Epithelial cell of esophagus (primary cell): ENCODE data around the gene NAA25.
"Not testable (repeated sequence)": the region's sequence is repeated elsewhere in the genome, so short reads cannot be mapped to it uniquely, and the experiment has no call there.

Source experiments
- DNase-seq: peaks from one replicate; pipeline ENCODE4 v3.0.0; 2010; ENCODE audit warnings: low read depth
- H3K4me3 ChIP-seq: 2 replicates; pipeline ENCODE4 v1.5.1; 2011; ENCODE audit warnings: mild to moderate bottlenecking, low read length, control low read depth
- CTCF ChIP-seq: IDR thresholded peaks from 2 replicates; pipeline ENCODE4 v1.5.1; 2011; ENCODE audit warnings: low read depth, mild to moderate bottlenecking, low read length, control low read depth, inconsistent platforms; ENCODE audit not compliant: insufficient read depth; ENCODE audit errors: missing control alignments

Gene NAA25

GRCh38 chr12:112105891-112106290 is 2.7 kb downstream of the NAA25 start:
- no peak overlapping the region for H3K4me3 ChIP-seq
- TF ChIP-seq CTCF, result no peak
- DNase-seq, result no peak

- no peak for TF ChIP-seq CTCF
- no peak overlapping the region for H3K4me3 ChIP-seq
- no peak for DNase-seq
Observed at GRCh38 chr12:112103758-112104503, 4.7 kb downstream of the NAA25 start.

- not testable (repeated sequence) for DNase-seq, H3K4me3 ChIP-seq
Observed at GRCh38 chr12:112102746-112103145, 5.8 kb downstream of the NAA25 start.

GRCh38 chr12:112102127-112102526 is 6.5 kb downstream of the NAA25 start:
- TF ChIP-seq CTCF, result no peak
- DNase-seq, result no peak
- H3K4me3 ChIP-seq, result no peak overlapping the region

GRCh38 chr12:112100500-112100899 is 8.1 kb downstream of the NAA25 start:
- H3K4me3 ChIP-seq, DNase-seq: not testable (repeated sequence)

GRCh38 chr12:112097641-112098040 is 10.9 kb downstream of the NAA25 start:
- no peak overlapping the region for H3K4me3 ChIP-seq
- peak; percentile 51 for DNase-seq
- TF ChIP-seq CTCF, result no peak

GRCh38 chr12:112096667-112097066 is 11.9 kb downstream of the NAA25 start:
- DNase-seq, result peak; percentile 91
- no peak for TF ChIP-seq CTCF
- no peak overlapping the region for H3K4me3 ChIP-seq

GRCh38 chr12:112096070-112096469 is 12.5 kb downstream of the NAA25 start:
- TF ChIP-seq CTCF, result no peak
- no peak for DNase-seq
- H3K4me3 ChIP-seq, result no peak overlapping the region
